A204.1 (cell line): Measurements from ENCODE around the gene TM7SF2.
A peak's percentile ranks its signal among the peaks of the same experiment; 100 is the strongest.
"Not testable (repeated sequence)": the region's sequence is repeated elsewhere in the genome, so short reads cannot be mapped to it uniquely, and the experiment has no call there.

ENCODE experiments used
- FAIRE-seq: peaks from 2 replicates; lab custom pipeline; 2012; peaks lifted over from hg19 to GRCh38; lab: Jason Lieb, UNC

The TM7SF2 gene

GRCh38 chr11:65115361-65116082 lies 3.9 kb downstream of the TM7SF2 start:
- FAIRE-seq, result no peak

- FAIRE-seq, result no peak
Measured at GRCh38 chr11:65116370-65117205, 4.9 kb downstream of the TM7SF2 start.

DNA sequence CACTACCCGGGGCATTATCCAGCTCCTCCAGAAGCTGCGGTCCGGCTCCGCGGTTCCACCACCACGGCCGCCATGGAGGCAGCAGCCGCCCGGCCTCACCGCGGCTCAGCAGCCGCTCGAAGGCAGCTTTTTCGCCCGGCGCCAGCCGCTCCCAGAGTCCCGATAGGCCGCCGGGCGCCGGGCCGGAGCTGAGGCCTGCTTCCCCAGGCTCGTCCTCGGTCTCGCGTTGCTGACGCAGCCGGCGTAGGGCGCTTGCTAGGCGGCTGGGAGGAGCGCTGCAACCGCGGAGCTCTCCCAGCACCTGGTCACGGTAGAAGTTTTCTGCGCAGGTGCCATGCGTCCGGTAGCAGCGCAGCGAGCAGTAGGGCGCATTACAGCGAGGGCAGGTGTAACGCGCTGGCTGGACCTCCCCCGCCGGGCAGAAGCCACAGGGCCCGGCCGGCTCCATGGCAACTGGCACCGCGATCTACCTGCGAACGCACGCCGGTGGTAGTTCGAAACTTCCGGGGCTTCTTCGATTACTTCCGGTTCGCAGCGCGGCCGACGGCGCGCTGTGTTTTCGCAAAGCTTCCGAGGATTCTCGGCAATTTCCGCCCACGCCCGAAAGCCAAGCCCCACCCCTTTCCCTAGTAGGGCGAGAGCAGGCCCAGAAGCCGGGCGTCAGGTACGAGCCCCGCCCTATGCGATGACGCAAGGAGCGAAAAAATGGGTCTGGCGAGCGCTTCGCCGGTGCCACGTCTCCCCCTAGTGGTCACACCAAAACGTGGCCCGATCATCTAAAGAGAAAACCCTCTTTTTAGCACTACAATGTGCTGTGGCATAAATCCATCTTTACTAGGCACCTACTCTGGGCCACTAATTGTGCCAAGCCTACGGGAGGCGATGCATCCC lies 5.8 kb downstream of the TM7SF2 start, which contains the start of gene ZNHIT2:
Gene ZNHIT2, minus strand, starts transcription at position 496 of the 891 bp plus-strand sequence. Its CDS starts 48 bp downstream, at position 448.
- peak; percentile 99 for FAIRE-seq

DNA sequence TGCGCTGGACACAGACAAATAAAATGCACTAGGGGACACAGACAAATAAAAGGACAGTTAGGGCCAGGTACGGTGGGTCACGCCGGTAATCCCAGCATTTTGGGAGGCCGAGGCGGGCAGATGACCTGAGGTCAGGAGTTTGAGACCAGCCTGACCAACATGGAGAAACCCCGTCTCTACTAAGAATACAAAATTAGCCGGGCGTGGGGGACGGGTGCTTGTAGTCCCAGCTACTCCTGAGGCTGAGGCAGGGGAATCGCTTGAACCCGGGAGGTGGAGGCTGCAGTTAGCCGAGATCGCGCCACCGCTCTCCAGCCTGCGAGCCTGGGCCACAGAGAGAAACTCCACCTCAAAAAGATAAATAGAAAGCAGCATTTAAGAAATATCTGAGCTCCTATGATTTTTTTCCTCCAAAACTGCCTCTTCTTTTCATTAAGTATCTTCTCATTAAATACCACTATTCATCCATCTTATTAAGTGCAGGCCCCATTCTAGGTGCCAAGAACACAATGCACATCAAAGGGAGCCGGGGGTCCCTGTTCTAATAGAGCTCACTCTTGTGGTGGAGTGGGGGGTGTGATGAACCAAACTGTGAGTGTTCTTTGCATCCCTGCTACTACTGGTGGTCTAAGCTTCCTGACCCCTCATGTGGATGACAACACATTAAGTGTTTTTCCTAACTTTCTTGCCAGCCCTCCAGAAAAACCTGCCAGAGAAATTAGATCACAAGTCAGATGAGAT lies 6.6 kb downstream of the TM7SF2 start:
- FAIRE-seq, result no peak

- FAIRE-seq, result not testable (repeated sequence)
Measured at GRCh38 chr11:65118891-65119669, 7.4 kb downstream of the TM7SF2 start.

DNA sequence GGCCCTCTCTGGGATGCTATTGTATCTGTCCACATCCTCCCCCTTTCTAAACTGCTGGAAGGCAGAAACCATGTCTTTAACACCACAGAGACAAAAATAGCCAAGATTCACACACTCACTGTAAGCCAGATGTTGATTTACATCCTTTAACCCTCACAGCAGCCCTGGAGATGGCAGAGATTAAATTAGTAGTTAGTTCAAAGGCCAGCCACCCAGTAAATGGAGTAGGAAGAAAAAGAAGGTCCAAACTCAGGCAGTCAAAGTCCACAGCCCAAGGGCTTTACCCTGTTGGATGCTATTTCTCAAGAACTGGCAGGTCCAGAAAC lies 8.0 kb downstream of the TM7SF2 start:
- FAIRE-seq, result no peak

- FAIRE-seq, result no peak
Measured at GRCh38 chr11:65120831-65121230, 9.2 kb downstream of the TM7SF2 start.

- FAIRE-seq, result no peak
Measured at GRCh38 chr11:65121447-65121864, 9.8 kb downstream of the TM7SF2 start.

DNA sequence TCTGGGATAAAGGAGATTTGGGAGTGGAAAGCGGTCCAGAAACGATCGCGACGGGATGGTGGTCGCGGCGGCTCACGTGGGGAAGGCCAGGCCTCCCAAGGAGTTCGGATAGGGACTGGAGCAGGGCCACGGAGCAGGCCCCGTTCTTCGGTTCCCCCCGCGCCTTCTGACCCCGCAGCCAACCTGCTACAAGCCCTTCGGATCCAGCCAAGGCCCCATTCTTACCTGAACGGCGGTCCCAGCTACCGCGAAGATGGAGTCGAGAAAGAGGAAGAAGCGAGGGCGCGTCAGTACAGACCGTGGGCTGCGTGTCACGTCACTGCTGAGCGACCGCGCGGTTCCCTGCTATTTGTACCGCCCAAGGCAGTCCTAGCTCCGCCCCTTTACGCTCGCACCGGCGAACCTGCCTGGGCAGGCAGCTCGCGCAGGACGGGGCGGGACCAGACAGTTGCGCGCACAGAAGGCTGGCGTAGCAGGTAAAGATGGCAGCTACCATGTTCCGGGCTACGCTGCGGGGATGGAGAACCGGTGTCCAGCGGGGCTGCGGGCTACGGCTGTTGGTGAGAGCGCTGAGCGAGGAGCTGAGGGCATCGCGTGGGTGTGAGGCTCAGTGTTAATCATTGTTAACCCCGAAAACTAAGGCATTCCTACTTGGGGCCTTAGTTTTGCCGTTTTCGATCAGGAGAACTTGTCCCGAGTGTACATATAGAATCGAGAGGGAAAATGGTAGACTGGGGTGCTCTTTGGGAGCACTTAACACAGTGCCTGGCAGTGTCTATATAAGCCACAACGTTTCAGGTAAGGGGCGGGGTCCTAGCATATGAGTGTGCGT lies 10.4 kb downstream of the TM7SF2 start, which contains the start of the genes FAU and MRPL49:
Gene FAU, minus strand, starts transcription at position 270 of the 832 bp plus-strand sequence. CDS start 321 bp downstream, outside the sequence.
Gene MRPL49, plus strand, starts transcription at position 457 of the 832 bp plus-strand sequence. Its CDS starts 26 bp downstream, at position 483.
- peak; percentile 87 for FAIRE-seq

- no peak for FAIRE-seq
Measured at GRCh38 chr11:65124480-65125196, 13.0 kb downstream of the TM7SF2 start.

GRCh38 chr11:65125197-65126056 lies 13.8 kb downstream of the TM7SF2 start:
- no peak for FAIRE-seq

DNA sequence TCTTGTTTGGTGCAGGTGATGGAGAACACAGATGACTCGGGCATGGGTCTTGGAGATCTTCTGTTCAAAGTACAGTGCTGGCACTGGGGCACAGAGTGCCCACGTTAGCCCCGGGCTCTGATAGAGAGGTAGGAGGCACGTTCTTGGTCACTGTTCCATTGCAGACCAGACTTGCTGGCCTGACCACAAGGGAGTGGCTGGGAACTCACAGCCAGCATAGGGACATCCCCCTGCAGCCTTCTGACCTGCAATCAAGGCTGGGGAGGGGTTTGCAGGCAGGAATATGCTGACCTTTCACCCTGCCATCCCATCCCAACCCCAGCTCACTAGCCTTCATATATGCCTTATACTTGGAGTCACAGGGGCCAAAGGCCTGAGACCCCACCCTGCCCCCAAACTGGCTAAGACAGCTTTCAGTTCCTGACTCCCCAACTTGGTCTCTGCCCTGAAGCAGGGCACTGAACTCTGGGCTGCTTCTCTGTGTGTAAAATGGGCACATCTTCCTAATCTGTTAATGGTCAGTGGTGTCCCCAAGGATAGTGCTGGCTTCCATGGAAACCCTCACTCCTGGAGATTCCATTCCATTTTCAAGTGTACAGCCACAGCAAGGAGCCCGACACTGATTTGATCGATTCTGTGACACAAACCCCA lies 15.1 kb downstream of the TM7SF2 start:
- FAIRE-seq, result no peak

GRCh38 chr11:65127473-65128181 lies 16.0 kb downstream of the TM7SF2 start:
- FAIRE-seq, result no peak

DNA sequence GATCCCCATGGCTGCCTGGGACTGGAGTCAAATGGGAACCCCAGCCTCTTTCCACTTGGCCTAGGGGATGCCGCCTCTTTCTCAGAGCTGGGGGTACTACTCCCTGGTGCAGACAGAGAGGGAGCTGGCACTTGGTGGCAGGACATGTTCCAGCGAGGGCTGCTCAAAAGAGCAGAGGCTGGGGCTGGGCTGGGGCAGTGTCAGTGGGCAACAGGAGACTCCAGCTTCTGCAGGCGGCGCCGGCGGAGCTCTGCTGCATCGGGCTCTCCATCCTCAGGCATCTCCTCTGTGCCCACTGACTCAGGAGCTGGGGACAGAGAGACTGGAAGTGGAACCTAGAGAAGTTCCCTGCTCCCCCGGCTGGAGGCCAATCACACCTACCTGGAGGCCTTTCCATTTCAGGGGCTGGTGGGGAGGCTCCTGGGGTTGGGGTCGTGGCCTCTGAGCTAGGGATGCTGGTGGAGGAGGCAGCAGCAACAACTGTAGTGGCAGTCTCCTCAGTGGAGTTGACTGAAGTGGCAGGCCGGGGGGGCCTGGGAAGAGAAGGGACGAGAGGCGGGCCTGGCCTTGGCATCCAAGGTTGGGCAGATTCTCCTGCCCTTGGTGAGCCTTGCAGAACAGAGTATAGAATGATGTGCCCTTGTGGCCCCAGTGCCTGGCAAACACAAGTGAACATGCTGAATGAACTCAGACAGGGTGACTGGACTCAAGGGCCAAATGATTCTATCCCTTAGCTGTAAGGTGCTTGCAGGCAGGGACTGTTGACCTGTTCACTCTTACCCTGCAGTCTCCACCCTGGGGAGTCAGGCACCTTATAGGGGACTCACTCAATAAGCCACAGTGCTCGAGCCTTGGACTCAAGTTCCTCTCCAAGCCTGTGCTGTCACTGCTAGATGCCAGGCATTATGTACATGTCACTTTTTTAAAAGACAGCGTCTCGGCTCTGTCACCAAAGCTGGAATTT lies 16.8 kb downstream of the TM7SF2 start:
- no peak for FAIRE-seq

- FAIRE-seq, result no peak
Measured at GRCh38 chr11:65129649-65130441, 18.2 kb downstream of the TM7SF2 start.
